NCI-H187 treated with DMSO at 0.1 percent for 48 hours (cell line): ENCODE data around the gene GNG10.
"Not testable (repeated sequence)": the region's sequence is repeated elsewhere in the genome, so short reads cannot be mapped to it uniquely, and the experiment has no call there.

Experiments used
- DNase-seq: peaks from one replicate; lab custom pipeline; 2025; lab: John Stamatoyannopoulos, UW

Gene GNG10

DNA sequence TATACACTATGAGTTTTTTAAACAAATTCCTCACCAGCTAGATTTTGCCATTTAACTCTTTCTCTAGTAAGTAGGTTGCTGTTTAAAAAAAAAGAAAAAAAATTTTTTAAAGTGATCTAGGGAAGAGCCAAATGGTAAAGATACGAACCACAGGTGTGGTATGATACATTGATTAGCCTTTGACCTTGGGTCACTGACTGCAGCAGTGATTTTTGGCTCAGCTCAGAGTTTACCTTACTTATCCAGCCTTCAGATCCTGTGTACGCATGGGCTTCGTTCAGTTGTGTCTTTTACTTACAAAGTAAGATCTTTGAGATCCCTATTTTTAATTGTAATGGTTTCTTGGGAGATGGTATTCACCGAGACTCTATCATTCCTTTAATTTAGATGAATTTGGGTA is 12.4 kb upstream of the GNG10 start:
- DNase-seq: no peak

DNA sequence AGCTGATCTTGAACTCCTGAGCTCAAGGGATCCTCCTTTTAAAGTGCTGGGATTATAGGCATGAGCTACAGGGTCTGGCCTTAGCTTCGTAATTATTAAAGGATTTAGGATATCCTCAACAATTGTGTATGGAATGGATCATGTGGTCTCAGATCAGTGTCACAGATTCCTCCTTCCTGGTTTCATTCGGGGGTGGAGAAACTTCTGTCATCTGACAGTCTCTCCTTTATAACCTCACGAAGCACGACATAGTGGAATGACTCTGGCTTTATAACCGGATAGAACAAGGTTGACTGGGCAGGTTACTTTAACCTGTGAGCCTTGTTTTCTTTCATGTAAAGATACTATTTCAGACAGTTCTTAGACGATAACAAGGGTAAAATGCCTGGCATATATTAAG is 4.4 kb upstream of the GNG10 start:
- no peak for DNase-seq

DNA sequence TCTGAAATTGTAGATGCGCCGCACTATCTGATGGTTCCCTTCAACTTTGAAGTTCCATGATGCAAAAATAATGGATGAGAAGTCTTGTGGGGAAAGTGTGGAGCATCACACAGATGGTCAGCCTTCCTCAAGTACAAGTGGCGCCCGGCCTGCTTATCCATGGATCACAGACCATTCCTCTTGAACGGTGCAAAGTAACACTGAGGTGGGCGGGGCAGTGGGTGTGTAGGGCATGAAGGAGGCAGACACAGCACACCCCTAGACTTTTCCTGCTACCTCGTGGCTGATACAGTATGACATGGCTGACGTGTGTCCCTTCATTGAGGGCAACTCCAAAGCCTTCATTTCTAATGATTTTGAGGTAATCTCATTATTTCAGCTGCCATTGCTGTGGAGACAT is 2.5 kb upstream of the GNG10 start:
- DNase-seq: no peak

DNA sequence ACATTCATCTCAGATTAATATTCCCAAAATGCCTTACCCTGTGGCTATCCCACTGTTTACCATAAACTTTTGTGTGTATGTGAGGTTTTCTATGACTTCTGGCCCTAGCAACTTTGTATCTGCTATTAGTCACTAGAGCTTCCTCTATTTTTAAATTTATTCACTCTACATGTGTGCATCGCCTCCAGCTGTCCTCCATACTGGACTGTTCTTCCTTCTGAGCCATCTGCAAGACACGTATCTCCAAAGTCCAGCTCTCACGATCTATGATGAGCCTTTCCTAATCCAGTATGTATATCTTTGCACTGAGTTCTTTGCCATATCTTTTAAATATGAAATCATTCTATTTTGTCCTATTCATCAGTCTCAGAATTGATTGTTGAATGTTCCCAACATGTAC is 1.7 kb upstream of the GNG10 start:
- no peak for DNase-seq

DNA sequence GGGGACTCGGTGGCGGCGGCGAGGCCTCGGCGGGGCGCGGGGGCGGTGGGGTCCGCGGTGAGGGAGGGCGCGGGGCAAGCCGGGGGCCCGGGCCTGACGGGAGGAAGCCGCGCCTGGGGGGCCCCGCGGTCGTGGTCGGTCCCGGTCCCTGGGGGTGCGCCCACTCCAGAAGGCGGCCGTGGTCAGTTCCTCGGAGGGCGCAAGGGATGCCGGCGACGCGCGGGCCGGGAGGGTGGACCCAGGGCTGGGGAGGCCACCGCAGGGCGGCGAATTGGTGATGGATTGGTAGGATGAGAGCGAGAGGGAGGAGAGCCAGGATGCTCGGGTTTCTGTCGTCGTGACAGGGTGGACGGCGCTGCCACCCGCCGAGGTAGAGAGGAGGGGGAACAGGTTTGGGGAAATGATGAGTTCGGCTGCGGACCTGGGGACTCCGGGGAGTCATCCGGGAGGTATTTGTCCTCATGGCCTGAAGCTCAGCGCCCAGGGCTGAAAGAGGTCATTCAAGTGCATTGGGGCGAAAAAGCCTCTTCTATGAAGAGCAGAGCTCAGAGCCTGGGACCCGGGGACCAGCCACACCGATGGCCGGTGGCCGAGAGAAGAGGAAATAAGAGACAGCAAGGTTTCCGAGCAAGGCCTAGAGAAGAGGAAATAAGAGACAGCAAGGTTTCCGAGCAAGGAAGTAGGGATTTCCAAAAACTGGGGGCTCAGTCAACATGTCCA is 557 bp downstream of the GNG10 start:
- no peak for DNase-seq

DNA sequence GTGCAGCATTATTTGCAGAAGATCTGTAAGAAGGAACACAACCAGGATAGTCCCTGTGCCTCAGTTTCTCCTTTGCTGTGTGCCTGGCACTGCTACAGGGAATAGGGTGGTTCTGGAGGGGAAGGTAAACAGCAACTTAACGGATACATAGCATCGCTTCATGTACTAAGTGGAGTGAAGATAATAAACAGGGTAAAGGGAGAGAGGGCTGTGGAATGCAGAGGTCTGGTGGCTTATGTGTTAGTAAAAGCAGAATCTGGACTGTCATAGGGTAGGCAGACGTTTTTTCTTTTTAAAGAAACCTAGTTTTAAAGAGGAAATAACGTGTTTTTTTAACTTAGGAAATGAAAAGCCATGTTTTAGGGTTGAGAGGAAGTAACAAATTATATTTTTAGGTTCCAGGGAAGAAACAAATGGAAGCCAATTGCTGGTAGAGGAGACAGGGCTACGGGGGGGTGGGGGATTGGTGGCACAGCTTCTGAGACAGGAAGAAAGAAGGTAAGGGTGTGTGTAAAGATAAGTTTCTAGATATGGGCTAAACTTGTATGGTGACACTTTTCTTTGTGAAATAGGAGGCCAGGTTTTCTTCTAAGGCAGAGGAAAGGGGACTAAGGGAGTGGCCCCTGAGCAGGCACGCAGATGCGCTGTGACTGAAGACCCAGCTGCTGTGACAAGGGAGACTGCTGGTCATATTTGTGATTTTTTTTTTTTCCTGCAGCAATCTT is 1.3 kb downstream of the GNG10 start:
- DNase-seq: no peak

DNA sequence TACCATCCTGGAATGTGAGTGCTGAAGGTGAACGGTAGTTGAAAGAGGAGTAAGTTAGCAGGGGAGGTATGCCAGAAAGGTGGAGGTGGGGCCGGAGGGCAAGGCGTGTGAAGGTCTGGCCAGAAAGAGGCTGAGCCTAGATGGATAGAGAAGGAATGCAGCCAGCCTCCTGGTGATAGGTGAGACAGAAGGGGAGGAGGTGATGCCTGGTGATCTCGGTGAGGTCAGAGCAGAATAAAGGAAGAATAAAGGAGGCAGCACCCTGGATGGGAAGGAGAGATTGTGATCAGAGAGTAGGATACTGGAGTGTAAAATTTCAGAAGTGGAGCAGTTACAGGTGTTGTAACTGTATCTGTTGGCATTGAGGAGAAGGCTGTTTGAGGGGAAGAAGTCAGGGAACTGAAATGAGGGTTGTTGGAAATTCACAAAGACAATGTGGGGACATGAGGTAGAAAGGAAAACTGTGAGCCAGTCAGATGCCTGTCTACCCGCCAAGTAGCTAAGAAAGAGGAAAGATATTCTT is 2.0 kb downstream of the GNG10 start:
- no peak for DNase-seq

DNA sequence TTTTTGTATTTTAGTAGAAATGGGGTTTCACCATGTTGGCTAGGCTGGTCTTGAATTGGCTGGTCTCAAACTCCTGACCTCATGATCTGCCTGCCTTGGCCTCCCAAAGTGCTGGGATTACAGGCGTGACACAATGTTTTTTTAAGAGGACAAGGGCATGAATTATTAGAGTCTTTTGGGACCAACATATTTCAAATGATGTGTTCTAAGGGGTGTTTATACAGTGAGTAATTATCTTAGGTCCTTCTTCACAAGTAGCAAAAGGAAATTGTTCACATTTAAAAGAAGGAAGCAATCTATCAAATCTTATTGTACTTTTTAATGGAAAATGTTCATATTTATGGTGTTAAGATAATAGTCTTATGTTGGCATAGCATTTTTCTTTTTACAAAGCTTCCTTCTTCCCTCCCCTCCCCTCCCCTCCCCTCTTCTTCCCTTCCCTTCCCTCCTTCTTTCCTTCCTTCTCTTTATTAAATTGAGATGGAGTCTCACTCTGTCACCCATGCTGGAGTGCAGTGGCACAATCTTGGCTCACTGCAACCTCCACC is 6.7 kb downstream of the GNG10 start:
- no peak for DNase-seq

DNA sequence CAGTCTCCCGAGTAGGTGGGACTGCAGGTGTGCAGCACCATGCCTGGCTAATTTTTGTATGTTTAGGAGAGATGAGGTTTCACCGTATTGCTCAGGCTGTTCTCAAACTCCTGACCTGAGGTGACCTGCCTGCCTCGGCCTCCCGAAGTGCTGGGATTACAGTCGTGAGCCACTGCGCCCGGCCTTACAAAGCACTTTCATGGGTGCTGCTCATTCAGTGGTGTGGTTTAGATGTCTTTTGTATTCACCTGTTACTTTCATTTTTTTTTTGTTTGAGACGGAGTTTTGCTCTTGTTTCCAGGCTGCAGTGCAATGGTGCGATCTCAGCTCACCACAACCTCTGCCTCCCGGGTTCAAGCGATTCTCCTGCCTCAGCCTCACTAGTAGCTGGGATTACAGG is 7.2 kb downstream of the GNG10 start:
- not testable (repeated sequence) for DNase-seq

DNA sequence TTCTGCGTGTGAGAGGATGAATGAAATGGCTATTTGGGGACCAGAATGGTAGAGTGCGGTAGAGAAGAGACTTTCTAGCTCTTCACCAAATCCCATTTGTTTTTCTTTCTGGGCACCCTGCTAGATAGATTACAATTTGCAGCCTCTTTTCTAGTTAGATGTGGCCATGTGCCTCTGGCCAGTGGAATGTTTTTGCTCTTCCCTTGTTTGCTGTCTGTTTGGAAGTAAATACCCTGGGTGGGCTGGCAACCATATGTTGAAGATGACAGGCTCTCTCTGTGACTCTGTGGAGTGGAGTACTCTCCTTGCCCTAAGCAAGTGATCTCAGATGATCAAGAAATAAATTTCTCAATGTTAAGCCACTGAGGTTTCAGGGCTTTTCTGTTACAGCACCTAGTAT is 12.9 kb downstream of the GNG10 start:
- DNase-seq: no peak

DNA sequence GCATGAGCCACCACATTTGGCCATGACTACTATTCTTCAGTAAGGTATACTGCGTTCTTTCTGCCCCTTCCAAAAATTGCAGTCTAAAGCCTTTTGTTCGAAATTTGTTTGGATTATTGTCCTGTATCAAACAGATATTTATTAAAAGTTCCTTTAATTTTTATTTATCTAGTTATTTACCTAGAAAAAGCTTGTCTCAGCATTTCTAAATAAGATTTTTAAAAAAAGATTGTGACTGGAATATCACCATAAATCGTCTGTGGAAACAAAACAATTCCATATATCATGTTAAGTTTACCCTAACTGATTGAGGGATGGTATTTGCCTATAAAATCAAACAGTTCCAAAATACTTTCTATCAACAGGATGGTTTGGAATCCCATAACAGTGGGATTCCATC is 14.7 kb downstream of the GNG10 start:
- no peak for DNase-seq

DNA sequence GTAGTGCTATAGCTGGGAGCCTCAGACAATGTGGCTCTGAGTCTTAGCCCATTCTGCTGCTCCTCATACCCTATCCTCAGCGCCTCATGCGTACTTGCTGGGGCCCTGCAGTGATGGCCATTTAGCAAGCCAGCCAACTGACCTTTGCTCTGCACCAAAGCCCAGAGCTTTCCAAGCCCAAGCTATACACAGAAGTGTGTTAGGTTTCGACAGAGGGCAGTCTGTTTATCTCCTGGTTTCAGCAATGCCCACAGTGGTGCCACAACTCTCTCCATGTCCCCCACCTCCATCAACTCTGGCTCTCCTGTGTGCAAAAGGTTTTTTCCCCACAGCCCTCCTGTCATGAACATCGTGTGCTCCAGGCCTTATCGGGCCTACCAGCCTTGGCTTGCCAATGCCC is 16.9 kb downstream of the GNG10 start:
- DNase-seq: no peak

DNA sequence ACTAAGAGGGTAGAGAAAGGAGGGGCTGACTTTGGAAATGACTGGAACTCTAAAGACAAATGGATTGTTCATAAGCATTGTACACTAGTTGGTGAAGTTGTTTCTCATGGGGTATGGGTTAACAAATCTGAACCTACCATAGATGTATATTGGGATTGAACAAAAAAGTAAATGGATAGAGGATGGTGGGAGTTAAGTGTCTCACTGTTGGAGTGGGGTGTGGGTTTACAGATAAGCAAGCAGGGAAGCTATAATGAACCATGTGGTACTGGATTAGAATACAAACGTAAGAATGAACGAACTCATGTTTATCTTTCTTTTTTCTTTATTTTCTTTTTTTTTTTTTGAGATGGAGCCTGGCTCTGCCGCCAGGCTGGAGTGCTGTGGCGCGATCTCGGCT is 17.8 kb downstream of the GNG10 start:
- no peak for DNase-seq

DNA sequence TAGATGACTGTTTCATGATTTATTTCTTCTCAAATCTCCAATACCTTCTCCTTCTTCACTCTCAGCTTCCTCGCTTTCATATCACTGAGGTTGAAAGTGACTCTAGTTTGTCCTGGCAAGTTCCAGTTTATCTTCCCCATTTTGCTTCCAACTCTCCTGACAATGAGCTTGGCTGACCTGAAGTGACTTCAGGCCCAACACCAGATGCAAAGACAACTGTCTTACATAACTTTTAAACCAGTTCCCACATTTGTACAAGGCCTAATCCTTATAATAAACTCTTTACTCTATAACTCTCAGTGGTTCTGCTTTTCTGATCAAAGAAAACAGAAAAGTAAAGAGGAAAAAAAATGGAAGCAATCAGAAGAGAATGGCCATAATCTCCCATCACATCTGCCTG is 22.0 kb downstream of the GNG10 start:
- no peak for DNase-seq

DNA sequence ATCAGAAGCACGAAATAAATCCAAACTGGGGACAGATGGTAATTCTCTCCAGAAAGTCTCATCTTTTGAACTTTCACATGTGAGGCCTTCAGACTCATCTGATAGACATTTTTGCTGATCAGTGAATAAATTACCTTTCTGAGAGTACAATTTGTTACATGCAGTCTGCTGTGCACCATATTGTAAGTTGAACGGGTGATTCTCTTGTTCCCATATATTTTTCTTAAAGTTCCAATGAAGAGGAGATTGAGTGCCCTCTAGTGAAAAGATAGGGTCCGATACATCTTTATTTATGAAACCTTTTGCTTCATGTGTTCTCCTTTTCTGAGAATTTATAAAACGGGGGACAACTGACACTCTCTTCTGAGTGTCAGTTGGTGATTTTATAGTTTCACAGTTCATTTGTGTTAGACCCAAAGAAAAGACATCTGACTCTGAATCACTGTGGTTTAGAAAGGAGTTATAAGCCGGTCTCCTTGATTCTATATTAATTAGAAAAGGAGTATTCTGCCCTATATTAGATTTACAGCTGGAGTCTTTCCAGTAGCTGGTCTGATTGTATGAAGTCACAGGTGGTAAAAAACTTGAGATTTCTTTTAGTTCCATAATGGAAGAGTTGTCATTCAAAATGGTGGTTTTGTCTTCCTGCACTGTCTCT is 30.4 kb downstream of the GNG10 start:
- DNase-seq: no peak

DNA sequence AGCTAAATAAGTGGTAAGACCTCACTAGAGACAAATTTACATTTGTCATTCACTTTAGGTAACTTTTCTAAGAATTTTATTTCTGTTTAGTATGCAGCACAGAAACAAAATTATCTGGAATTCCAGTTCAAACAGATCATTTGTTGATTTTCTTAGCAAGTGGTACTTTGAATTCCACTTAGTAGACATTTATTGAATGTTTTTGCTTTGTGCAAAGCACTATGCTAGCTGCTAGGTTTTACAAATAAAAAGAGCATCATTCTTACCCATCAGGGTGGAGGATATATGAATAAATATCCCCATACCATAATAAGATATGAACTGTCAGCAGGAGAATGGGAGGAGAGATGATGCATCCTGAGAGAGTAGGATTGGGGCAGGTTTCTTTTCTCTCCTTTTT is 35.4 kb downstream of the GNG10 start:
- DNase-seq: no peak

DNA sequence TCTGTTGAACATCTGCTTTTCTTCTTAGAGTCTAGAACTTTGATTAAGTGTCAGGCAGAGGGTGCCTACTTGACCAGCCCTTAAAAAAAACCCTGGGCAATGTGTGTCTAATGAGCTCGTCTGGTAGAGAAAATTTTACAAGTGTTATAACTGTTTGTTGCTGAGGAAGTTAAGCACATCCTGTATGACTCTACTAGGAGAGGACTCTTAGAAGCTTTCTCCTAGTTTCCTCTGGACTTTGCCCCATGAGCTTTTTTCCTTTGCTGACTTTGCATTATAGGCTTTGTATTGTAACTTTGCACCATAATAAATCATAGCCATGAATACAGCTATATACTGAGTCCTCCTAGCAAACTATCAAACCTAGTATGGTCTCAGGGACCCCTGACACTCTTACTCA is 39.4 kb downstream of the GNG10 start:
- no peak for DNase-seq

DNA sequence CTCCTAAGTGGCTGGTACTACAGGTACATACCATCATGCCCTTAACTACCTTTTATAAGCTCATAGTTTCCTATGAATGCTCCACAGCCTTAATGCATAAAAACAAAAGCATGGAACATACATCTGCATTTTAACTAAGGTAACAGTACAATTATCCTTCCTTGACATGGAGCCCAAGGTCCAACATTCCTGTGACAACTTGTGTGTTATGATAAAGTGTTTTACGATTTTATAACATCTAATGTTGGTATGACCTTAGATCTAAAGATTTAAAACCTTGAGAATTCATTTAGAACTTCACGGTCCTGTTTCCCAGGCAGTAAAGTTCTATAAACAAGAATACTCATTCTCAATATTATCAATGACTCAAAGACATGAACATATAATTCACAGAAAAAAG is 43.1 kb downstream of the GNG10 start:
- DNase-seq: no peak

DNA sequence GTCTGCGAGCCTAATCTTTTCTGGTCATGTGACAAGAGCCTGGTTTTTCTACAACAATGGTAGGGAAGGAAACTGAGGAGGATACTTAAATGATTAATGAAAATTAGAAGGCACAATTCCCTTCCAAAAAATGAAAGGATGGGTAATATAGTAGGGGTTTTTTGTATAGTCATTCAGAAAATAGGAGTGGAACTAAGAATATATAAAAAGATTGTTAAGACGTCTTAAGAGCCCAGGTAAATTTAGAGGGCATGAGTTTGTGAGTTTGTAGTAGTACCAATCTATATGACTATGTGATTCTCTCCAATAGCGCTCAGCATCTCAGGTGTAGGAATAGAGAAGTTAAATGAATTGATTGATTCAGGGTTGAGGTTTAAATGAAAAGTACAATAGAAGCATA is 50.1 kb downstream of the GNG10 start:
- no peak for DNase-seq

DNA sequence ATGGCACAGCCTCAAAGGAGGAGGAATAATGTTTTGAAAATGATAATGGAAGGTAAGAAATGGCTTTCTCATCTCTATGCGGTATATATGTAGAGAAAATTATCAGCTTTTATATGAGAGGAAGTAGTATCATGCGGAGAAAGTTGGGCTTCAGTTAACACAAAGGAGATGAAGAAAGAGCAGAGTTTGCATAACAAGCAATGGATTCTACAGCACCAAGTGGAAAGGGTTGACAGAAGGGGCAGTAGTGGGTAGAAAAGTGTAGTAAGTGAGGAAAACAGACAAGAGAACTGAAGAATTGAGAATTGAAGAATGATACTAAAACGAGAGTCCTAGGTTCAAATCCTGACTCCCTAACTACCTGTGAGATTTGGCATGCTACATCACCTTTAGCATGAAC is 51.0 kb downstream of the GNG10 start:
- no peak for DNase-seq

DNA sequence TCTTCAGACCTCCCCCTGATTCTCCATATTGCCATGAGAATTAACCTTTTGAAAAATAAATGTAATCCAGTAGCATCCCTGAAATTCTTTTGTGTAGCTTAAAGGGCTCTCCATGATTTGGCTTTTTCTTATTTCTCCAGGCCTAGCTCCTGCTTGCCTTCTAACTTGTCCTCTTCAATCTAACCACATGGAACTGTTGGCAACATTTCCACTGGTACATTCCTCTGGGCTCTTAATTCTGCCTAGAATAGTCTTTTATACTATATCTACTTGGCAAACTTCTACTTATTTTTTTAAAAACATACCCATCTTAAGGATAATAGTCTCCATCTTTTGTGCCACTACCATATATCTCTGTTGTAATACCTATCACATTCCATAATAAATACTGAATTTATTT is 54.1 kb downstream of the GNG10 start:
- DNase-seq: no peak

DNA sequence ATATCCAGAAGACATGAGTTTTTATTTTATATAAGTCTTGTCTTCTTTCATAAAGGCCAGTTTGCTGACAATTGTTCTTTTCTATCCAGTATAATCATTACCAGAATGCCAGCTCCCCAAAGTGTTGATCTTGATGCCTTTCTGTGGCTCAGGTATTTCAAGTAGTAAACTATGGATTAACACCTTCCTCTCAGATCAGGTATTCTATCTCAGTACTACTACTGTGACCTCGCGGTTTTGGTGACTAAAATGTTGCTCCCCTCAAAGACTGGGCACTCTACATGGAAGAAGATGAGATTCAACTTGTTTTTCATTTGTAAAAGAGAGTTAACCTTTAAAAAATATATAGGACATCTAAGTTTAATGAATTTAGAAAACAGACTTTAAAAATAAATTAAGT is 58.1 kb downstream of the GNG10 start:
- no peak for DNase-seq
